ENCODE results near the gene SNAP47.

SNAP47 gene

GRCh38 chr1:227770812-227771211, 35.6 kb downstream of the SNAP47 start:
- H3K4me1 Mint-ChIP-seq: peaks cover 11% of the 10 kb centered on the region
- H3K4me3 Mint-ChIP-seq: no peak overlapping the region
- no peak for DNase-seq
- H3K27me3 Mint-ChIP-seq (ENCODE audit: low read depth, poor library complexity): no peaks in the 10 kb centered on the region
- no peak overlapping the region for H3K27ac Mint-ChIP-seq
- H3K9me3 Mint-ChIP-seq: no peaks in the 10 kb centered on the region
- H3K36me3 Mint-ChIP-seq (ENCODE audit: low read depth): peaks cover 33% of the 10 kb centered on the region
- no peak for TF ChIP-seq CTCF (IDR thresholded peaks at IDR 0.05)

GRCh38 chr1:227771326-227771725, 36.1 kb downstream of the SNAP47 start:
- Mint-ChIP-seq H3K27me3 (ENCODE audit: low read depth, poor library complexity) (no peaks in the 10 kb centered on the region), H3K9me3 (no peaks in the 10 kb centered on the region), H3K36me3 (ENCODE audit: low read depth) (peaks cover 35% of the 10 kb centered on the region), H3K4me1 (peaks cover 11% of the 10 kb centered on the region), H3K27ac (no peak overlapping the region), H3K4me3 (no peak overlapping the region)
- TF ChIP-seq CTCF (IDR thresholded peaks at IDR 0.05): no peak
- DNase-seq: no peak

GRCh38 chr1:227771771-227772170, 36.5 kb downstream of the SNAP47 start:
- no peak for TF ChIP-seq CTCF (IDR thresholded peaks at IDR 0.05)
- Mint-ChIP-seq H3K27ac (no peak overlapping the region), H3K9me3 (no peaks in the 10 kb centered on the region), H3K4me1 (peaks cover 11% of the 10 kb centered on the region), H3K4me3 (no peak overlapping the region), H3K27me3 (ENCODE audit: low read depth, poor library complexity) (no peaks in the 10 kb centered on the region), H3K36me3 (ENCODE audit: low read depth) (peaks cover 35% of the 10 kb centered on the region)
- DNase-seq: no peak

GRCh38 chr1:227773558-227773957, 38.3 kb downstream of the SNAP47 start:
- TF ChIP-seq CTCF (IDR thresholded peaks at IDR 0.05): no peak
- Mint-ChIP-seq H3K4me3 (no peak overlapping the region), H3K27ac (no peak overlapping the region), H3K9me3 (no peaks in the 10 kb centered on the region), H3K27me3 (ENCODE audit: low read depth, poor library complexity) (no peaks in the 10 kb centered on the region), H3K4me1 (peaks cover 11% of the 10 kb centered on the region), H3K36me3 (ENCODE audit: low read depth) (peaks cover 17% of the 10 kb centered on the region)
- no peak for DNase-seq

GRCh38 chr1:227774051-227774731, 39.0 kb downstream of the SNAP47 start:
- Mint-ChIP-seq H3K27ac (no peak overlapping the region), H3K4me3 (no peak overlapping the region)

More at GRCh38 chr1:227774051-227774731, 39.0 kb downstream of the SNAP47 start:
- no peaks in the 10 kb centered on the region for H3K9me3 Mint-ChIP-seq
- no peak for TF ChIP-seq CTCF (IDR thresholded peaks at IDR 0.05)
- H3K4me1 Mint-ChIP-seq: peaks cover 11% of the 10 kb centered on the region
- DNase-seq: no peak
- H3K27me3 Mint-ChIP-seq (ENCODE audit: low read depth, poor library complexity): no peaks in the 10 kb centered on the region
- peaks cover 12% of the 10 kb centered on the region for H3K36me3 Mint-ChIP-seq (ENCODE audit: low read depth)
